DOHH2 (cell line): Measurements from ENCODE around the gene WDR77.

Experiments used
- EZH2phosphoT487 ChIP-seq: fragments of 200-600 bp; sonication (generic); IDR thresholded peaks from 2 replicates; pipeline ENCODE4 v1.6.1; 2017; ENCODE audit warnings: borderline replicate concordance, mild to moderate bottlenecking, antibody characterized with exemption, low read length, moderate library complexity, mixed read lengths
- TF ChIP-seq, protein P1 (sequence below): fragments of 200-600 bp; sonication (generic); IDR thresholded peaks from one replicate; pipeline ENCODE4 v1.5.1; 2014; ENCODE audit warnings: antibody characterized with exemption, mild to moderate bottlenecking, low read depth, low read length; ENCODE audit not compliant: poor library complexity, severe bottlenecking

DNA sequence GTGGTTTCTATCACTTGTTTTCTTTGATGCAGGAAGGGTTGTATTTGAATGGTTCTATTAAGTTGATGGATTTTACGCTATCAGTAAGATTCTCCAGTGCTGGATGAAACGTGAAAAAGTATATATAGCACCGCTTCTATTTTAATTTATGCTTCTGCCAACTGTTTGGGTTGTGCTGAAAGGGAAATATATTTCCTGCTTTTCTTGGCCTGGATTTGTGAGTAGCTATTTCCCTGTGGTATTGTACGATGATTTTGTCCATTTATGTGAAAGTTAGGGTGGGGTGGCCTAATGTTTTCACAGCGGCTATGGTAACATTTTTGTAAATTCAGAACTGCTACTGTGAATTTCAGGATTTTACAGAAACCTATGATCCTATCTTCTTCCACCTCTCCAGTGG is 25.1 kb upstream of the WDR77 start:
- TF ChIP-seq, protein P1, sequence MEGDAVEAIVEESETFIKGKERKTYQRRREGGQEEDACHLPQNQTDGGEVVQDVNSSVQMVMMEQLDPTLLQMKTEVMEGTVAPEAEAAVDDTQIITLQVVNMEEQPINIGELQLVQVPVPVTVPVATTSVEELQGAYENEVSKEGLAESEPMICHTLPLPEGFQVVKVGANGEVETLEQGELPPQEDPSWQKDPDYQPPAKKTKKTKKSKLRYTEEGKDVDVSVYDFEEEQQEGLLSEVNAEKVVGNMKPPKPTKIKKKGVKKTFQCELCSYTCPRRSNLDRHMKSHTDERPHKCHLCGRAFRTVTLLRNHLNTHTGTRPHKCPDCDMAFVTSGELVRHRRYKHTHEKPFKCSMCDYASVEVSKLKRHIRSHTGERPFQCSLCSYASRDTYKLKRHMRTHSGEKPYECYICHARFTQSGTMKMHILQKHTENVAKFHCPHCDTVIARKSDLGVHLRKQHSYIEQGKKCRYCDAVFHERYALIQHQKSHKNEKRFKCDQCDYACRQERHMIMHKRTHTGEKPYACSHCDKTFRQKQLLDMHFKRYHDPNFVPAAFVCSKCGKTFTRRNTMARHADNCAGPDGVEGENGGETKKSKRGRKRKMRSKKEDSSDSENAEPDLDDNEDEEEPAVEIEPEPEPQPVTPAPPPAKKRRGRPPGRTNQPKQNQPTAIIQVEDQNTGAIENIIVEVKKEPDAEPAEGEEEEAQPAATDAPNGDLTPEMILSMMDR: no peak
- TF ChIP-seq EZH2phosphoT487: no peak
